GM23338 (cell line): ENCODE measurements around the gene ZNF101. TPM values are rescaled to one million over a fixed set of nuclear protein-coding genes. Genes with fewer than 3 reads are reported as not detected.

Source experiments
- ATAC-seq: fragments of 200-7000 bp; cut with Tn5 transposase; 3 replicates; pipeline ENCODE4 v1.9.1; 2020
- DNase-seq: peaks from one replicate; pipeline ENCODE4 v3.0.0-alpha.2; 2015; ENCODE audit warnings: low spot score
- H2AFZ ChIP-seq: fragments of 200-600 bp; sonication (generic); 2 replicates; pipeline ENCODE4 v1.8.0; 2016; ENCODE audit warnings: antibody characterized with exemption, mild to moderate bottlenecking, moderate library complexity
- H3F3A ChIP-seq: fragments of 200-600 bp; sonication (generic); replicated peaks from 2 replicates; pipeline ENCODE4 v1.8.0; 2017; ENCODE audit warnings: antibody characterized with exemption, mixed run types, low read depth
- H3K27ac ChIP-seq: fragments of 200-600 bp; sonication (generic); 2 replicates; pipeline ENCODE4 v1.6.1; 2016; ENCODE audit warnings: low read depth
- H3K27me3 ChIP-seq: fragments of 200-600 bp; sonication (generic); 2 replicates; pipeline ENCODE4 v1.8.0; 2016; ENCODE audit warnings: mild to moderate bottlenecking, mixed run types, moderate library complexity; ENCODE audit not compliant: insufficient read depth
- H3K36me3 ChIP-seq: fragments of 200-600 bp; sonication (generic); 2 replicates; pipeline ENCODE4 v1.8.0; 2016; ENCODE audit warnings: mild to moderate bottlenecking; ENCODE audit not compliant: insufficient read depth
- H3K4me1 ChIP-seq: fragments of 200-600 bp; sonication (generic); 2 replicates; pipeline ENCODE4 v1.8.0; 2016; ENCODE audit warnings: mild to moderate bottlenecking, moderate library complexity; ENCODE audit not compliant: insufficient read depth
- H3K4me2 ChIP-seq: fragments of 200-600 bp; sonication (generic); 2 replicates; pipeline ENCODE4 v1.7.1; 2017; ENCODE audit warnings: mixed run types
- H3K4me3 ChIP-seq: fragments of 200-600 bp; sonication (generic); 2 replicates; pipeline ENCODE4 v1.6.1; 2016; ENCODE audit warnings: mixed run types
- H3K79me2 ChIP-seq: fragments of 200-600 bp; sonication (generic); replicated peaks from 2 replicates; pipeline ENCODE4 v1.8.0; 2017; ENCODE audit warnings: mild to moderate bottlenecking; ENCODE audit not compliant: insufficient read depth
- H3K9me2 ChIP-seq: fragments of 200-600 bp; sonication (generic); 2 replicates; pipeline ENCODE4 v1.8.0; 2017; ENCODE audit not compliant: insufficient read depth
- H4K20me1 ChIP-seq: fragments of 200-600 bp; sonication (generic); replicated peaks from 2 replicates; pipeline ENCODE4 v1.8.0; 2017; ENCODE audit warnings: mild to moderate bottlenecking; ENCODE audit not compliant: insufficient read depth
- H3K27ac Mint-ChIP-seq: 2 replicates; pipeline ENCODE4 v1.8.0; 2020; ENCODE audit warnings: inconsistent platforms, mild to moderate bottlenecking, moderate library complexity, mixed read lengths
- H3K27me3 Mint-ChIP-seq: 3 replicates; pipeline ENCODE4 v1.8.0; 2022; ENCODE audit warnings: low read depth, mild to moderate bottlenecking, moderate library complexity, mixed read lengths, inconsistent platforms; ENCODE audit not compliant: insufficient read depth, poor library complexity
- H3K36me3 Mint-ChIP-seq: 3 replicates; pipeline ENCODE4 v1.8.0; 2021; ENCODE audit warnings: low read depth, mild to moderate bottlenecking, inconsistent platforms, moderate library complexity, mixed read lengths
- H3K4me1 Mint-ChIP-seq: 3 replicates; pipeline ENCODE4 v1.8.0; 2020; ENCODE audit warnings: mild to moderate bottlenecking, inconsistent platforms, mixed read lengths
- H3K4me3 Mint-ChIP-seq: 3 replicates; pipeline ENCODE4 v1.8.0; 2021; ENCODE audit warnings: moderate library complexity, mild to moderate bottlenecking, inconsistent platforms, mixed read lengths
- H3K9me3 Mint-ChIP-seq: 3 replicates; pipeline ENCODE4 v1.8.0; 2020; ENCODE audit warnings: moderate library complexity, mild to moderate bottlenecking, inconsistent platforms, mixed read lengths
- CREB1 ChIP-seq: fragments of 250-450 bp; sonication (Bioruptor Pico); IDR thresholded peaks from 2 replicates; pipeline ENCODE4 v1.5.0; 2020; ENCODE audit warnings: low read depth, mild to moderate bottlenecking, moderate library complexity
- EZH2 ChIP-seq: fragments of 200-600 bp; sonication (generic); IDR thresholded peaks from one replicate; pipeline ENCODE4 v1.8.0; 2017; ENCODE audit warnings: antibody characterized with exemption, mild to moderate bottlenecking, low read depth; ENCODE audit not compliant: unreplicated experiment
- EZH2phosphoT487 ChIP-seq: fragments of 200-600 bp; sonication (generic); IDR thresholded peaks from one replicate; pipeline ENCODE4 v1.8.1; 2018; ENCODE audit warnings: antibody characterized with exemption; ENCODE audit not compliant: unreplicated experiment
- JUNB ChIP-seq: IDR thresholded peaks from one replicate; pipeline ENCODE4 v1.6.1; 2016; ENCODE audit warnings: antibody characterized with exemption; ENCODE audit not compliant: unreplicated experiment
- NANOG ChIP-seq: IDR thresholded peaks from 2 replicates; pipeline ENCODE4 v1.6.1; 2016; ENCODE audit warnings: antibody characterized with exemption, borderline replicate concordance
- POLR2AphosphoS5 ChIP-seq: IDR thresholded peaks from 2 replicates; pipeline ENCODE4 v1.6.1; 2016; ENCODE audit warnings: antibody characterized with exemption, low read depth
- STAT1 ChIP-seq: IDR thresholded peaks from one replicate; pipeline ENCODE4 v1.6.1; 2016; ENCODE audit warnings: antibody characterized with exemption; ENCODE audit not compliant: unreplicated experiment
- ZNF114 ChIP-seq: fragments of 250-450 bp; sonication (Bioruptor Pico); IDR thresholded peaks from 2 replicates; pipeline ENCODE4 v1.5.0; 2020; ENCODE audit warnings: mild to moderate bottlenecking, moderate library complexity
- ZNF331 ChIP-seq: fragments of 250-450 bp; sonication (Bioruptor Pico); IDR thresholded peaks from 2 replicates; pipeline ENCODE4 v1.5.0; 2020; ENCODE audit warnings: low read depth, mild to moderate bottlenecking, moderate library complexity
- ZNF462 ChIP-seq: fragments of 250-450 bp; sonication (Bioruptor Pico); IDR thresholded peaks from 2 replicates; pipeline ENCODE4 v1.5.0; 2020; ENCODE audit warnings: mild to moderate bottlenecking, moderate library complexity
- polyA plus RNA-seq: library from polyadenylated mRNA; unstranded; fragments of >200 nt; fragmentation: Nextera tagmentation; extraction: Ambion mirVana; gene quantifications from 2 replicates; pipeline ENCODE4 v1.2.1, GENCODE V29; 2016
- total RNA-seq: library from RNA; depleted of rRNA; stranded (reverse); fragments of >200 nt; shearing (Covaris generic); gene quantifications from 2 replicates; pipeline ENCODE4 v1.2.3, GENCODE V29; 2014
- TF ChIP-seq, protein P1 (sequence below): IDR thresholded peaks from one replicate; pipeline ENCODE4 v1.6.1; 2018; ENCODE audit warnings: antibody characterized with exemption; ENCODE audit not compliant: unreplicated experiment
- TF ChIP-seq, protein P2 (sequence below), 2 experiments: fragments of 200-600 bp in 1 of 2; sonication (generic) in 1 of 2; conservative IDR thresholded peaks; 2 replicates each; pipeline versions ENCODE4 v1.5.1 to v1.6.1; 2016 to 2017; ENCODE audit warnings: antibody characterized with exemption in 2 of 2, low read depth in 2 of 2, mild to moderate bottlenecking in 2 of 2, moderate library complexity in 1 of 2
- TF ChIP-seq, protein P3 (sequence below): IDR thresholded peaks from 2 replicates; pipeline ENCODE4 v1.6.1; 2016; ENCODE audit warnings: antibody characterized with exemption

The ZNF101 gene
- total and polyA plus RNA-seq, 2 experiments from 2014 or later = 46.4 to 47.9 TPM

DNA sequence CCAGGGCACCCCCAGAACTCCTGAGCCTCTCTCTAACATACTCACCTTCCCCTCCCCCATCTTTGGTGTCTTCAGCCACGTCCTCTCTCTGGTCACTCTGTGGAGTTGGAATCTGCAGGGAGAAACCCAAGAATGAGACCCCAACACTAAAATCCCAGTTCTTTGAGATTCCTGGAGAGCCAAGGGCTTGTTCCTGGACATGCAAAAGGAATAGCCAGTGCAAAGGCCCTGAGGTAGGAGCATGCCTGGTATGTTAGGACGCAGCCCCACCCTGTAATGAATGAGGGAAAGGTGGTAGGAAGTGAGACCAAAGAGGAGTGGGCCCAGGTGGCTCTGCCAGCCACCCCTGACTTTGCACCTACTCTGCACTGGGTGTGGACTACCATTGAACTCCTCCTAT lies 38.2 kb upstream of the ZNF101 start:
- H3K9me2 ChIP-seq = no peaks in the 10 kb centered on the region
- peaks cover 21% of the 10 kb centered on the region for H3K79me2 ChIP-seq
- peaks cover 3% of the 10 kb centered on the region for H3K4me1 ChIP-seq
- ATAC-seq = no peak
- no peak overlapping the region for H3K4me2 ChIP-seq
- no peak for DNase-seq
- H3K4me3 ChIP-seq = no peak overlapping the region
- Mint-ChIP-seq H3K4me3 (no peak overlapping the region), H3K27ac (no peak overlapping the region), H3K36me3 (peaks cover 25% of the 10 kb centered on the region), H3K9me3 (no peaks in the 10 kb centered on the region; the same call in 2 of the 3 replicates), H3K27me3 (peaks cover 19% of the 10 kb centered on the region), H3K4me1 (peaks cover 17% of the 10 kb centered on the region)
- H4K20me1 ChIP-seq = no peaks in the 10 kb centered on the region
- no peak overlapping the region for H2AFZ ChIP-seq
- H3K36me3 ChIP-seq = no peaks in the 10 kb centered on the region; the same call in 1 of the 2 replicates
- H3K27me3 ChIP-seq = no peaks in the 10 kb centered on the region
- H3K27ac ChIP-seq = no peak overlapping the region
- H3F3A ChIP-seq = 0 out of 2 replicates have a peak, but pooled peaks cover 4% of the 10 kb centered on the region
- TF ChIP-seq STAT1 (no peak), POLR2AphosphoS5 (no peak), JUNB (no peak), CREB1 (CRISPR knock-in tag) (no peak), ZNF331 (CRISPR knock-in tag) (no peak), EZH2 (no peak), EZH2phosphoT487 (no peak), NANOG (no peak), ZNF462 (CRISPR knock-in tag) (no peak), ZNF114 (no peak)
- TF ChIP-seq, protein P1, sequence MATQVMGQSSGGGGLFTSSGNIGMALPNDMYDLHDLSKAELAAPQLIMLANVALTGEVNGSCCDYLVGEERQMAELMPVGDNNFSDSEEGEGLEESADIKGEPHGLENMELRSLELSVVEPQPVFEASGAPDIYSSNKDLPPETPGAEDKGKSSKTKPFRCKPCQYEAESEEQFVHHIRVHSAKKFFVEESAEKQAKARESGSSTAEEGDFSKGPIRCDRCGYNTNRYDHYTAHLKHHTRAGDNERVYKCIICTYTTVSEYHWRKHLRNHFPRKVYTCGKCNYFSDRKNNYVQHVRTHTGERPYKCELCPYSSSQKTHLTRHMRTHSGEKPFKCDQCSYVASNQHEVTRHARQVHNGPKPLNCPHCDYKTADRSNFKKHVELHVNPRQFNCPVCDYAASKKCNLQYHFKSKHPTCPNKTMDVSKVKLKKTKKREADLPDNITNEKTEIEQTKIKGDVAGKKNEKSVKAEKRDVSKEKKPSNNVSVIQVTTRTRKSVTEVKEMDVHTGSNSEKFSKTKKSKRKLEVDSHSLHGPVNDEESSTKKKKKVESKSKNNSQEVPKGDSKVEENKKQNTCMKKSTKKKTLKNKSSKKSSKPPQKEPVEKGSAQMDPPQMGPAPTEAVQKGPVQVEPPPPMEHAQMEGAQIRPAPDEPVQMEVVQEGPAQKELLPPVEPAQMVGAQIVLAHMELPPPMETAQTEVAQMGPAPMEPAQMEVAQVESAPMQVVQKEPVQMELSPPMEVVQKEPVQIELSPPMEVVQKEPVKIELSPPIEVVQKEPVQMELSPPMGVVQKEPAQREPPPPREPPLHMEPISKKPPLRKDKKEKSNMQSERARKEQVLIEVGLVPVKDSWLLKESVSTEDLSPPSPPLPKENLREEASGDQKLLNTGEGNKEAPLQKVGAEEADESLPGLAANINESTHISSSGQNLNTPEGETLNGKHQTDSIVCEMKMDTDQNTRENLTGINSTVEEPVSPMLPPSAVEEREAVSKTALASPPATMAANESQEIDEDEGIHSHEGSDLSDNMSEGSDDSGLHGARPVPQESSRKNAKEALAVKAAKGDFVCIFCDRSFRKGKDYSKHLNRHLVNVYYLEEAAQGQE = no peak
- TF ChIP-seq, protein P2, sequence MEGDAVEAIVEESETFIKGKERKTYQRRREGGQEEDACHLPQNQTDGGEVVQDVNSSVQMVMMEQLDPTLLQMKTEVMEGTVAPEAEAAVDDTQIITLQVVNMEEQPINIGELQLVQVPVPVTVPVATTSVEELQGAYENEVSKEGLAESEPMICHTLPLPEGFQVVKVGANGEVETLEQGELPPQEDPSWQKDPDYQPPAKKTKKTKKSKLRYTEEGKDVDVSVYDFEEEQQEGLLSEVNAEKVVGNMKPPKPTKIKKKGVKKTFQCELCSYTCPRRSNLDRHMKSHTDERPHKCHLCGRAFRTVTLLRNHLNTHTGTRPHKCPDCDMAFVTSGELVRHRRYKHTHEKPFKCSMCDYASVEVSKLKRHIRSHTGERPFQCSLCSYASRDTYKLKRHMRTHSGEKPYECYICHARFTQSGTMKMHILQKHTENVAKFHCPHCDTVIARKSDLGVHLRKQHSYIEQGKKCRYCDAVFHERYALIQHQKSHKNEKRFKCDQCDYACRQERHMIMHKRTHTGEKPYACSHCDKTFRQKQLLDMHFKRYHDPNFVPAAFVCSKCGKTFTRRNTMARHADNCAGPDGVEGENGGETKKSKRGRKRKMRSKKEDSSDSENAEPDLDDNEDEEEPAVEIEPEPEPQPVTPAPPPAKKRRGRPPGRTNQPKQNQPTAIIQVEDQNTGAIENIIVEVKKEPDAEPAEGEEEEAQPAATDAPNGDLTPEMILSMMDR (conservative IDR thresholded peaks at IDR 0.05; ENCODE audit: low read depth in 2 of 2) = no peak
- TF ChIP-seq, protein P3, sequence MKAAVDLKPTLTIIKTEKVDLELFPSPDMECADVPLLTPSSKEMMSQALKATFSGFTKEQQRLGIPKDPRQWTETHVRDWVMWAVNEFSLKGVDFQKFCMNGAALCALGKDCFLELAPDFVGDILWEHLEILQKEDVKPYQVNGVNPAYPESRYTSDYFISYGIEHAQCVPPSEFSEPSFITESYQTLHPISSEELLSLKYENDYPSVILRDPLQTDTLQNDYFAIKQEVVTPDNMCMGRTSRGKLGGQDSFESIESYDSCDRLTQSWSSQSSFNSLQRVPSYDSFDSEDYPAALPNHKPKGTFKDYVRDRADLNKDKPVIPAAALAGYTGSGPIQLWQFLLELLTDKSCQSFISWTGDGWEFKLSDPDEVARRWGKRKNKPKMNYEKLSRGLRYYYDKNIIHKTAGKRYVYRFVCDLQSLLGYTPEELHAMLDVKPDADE = no peak
